ENCODE results near the gene LYRM4.

- TF ChIP-seq REST (IDR thresholded peaks at IDR 0.05) = no peak
- TF ChIP-seq TP53 (CRISPR knock-in tag; IDR thresholded peaks at IDR 0.05) = no peak
- no peak for TF ChIP-seq POLR2A (IDR thresholded peaks at IDR 0.05; ENCODE audit: low read length)
- TF ChIP-seq CTCF (IDR thresholded peaks at IDR 0.05) = no peak
- no peak for TF ChIP-seq USF2 (IDR thresholded peaks at IDR 0.05)
Observed at GRCh38 chr6:5073992-5074391, 186.8 kb downstream of the LYRM4 start.

All from A549 (cell line).